ENCODE results near the gene TTLL1. TPM values are rescaled to one million over a fixed set of nuclear protein-coding genes. Genes with fewer than 3 reads are reported as not detected.

TTLL1 gene
- total RNA-seq, 1 experiment from 2014 or later, result 5.5 TPM

DNA sequence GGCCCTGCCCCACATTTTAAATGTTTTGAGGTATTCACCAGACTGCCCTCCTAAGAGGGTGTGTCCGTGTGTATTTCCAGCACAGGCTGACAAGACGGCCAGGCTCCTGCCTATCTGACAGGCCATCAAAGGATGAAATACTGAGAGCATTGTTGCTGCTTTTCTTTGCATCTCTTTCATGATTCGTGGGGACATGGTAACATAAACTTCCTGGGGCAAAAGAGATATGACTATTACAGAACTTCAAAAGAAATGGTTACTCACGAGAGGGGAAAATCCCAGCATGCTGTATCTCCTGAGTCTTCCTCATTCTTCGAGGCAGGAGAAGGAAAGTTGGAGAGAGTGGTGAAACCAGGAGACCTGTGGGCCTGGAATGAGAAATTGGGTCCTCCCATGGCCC is 11.0 kb upstream of the TTLL1 start (continued):
- TF ChIP-seq, protein P1, sequence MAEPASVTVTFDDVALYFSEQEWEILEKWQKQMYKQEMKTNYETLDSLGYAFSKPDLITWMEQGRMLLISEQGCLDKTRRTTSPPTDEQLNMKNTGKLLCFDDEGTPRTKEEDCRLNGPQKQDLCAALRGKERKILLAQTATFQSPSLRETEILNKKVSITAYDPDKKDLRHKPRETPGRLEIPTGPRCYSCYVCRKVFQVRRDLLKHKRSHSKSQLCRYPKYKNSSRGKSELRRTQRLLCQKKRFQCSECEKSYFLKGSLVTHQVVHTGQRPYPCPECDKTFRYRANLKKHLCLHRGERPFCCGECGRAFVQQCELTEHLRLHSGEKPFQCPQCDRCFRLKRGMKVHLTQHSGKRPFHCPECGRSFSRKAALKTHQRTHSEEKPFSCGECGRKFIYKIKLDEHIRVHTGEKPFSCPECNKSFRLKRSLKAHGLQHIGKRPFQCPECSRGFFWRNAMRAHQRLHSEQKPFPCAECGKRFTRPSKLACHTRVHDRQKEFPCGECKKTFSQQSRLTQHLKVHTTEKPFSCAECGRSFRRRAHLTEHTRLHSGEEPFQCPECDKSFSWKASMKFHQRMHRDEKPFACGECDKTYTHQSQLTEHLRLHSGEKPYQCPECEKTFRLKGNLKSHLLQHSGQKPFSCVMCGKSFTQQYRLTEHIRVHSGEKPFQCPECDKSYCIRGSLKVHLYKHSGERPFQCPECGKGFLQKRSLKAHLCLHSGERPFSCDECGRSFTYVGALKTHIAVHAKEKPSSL (CRISPR knock-in tag; conservative IDR thresholded peaks at IDR 0.05), result no peak
- TF ChIP-seq, protein P2, sequence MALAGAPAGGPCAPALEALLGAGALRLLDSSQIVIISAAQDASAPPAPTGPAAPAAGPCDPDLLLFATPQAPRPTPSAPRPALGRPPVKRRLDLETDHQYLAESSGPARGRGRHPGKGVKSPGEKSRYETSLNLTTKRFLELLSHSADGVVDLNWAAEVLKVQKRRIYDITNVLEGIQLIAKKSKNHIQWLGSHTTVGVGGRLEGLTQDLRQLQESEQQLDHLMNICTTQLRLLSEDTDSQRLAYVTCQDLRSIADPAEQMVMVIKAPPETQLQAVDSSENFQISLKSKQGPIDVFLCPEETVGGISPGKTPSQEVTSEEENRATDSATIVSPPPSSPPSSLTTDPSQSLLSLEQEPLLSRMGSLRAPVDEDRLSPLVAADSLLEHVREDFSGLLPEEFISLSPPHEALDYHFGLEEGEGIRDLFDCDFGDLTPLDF (CRISPR knock-in tag; IDR thresholded peaks at IDR 0.05), result no peak
- TF ChIP-seq JAZF1 (CRISPR knock-in tag; IDR thresholded peaks at IDR 0.05), result no peak
- no peak for TF ChIP-seq ZNF219 (CRISPR knock-in tag; IDR thresholded peaks at IDR 0.05; ENCODE audit: borderline replicate concordance)
- TF ChIP-seq, protein P3, sequence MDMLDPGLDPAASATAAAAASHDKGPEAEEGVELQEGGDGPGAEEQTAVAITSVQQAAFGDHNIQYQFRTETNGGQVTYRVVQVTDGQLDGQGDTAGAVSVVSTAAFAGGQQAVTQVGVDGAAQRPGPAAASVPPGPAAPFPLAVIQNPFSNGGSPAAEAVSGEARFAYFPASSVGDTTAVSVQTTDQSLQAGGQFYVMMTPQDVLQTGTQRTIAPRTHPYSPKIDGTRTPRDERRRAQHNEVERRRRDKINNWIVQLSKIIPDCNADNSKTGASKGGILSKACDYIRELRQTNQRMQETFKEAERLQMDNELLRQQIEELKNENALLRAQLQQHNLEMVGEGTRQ (CRISPR knock-in tag; IDR thresholded peaks at IDR 0.05), result no peak
- TF ChIP-seq ZNF396 (CRISPR knock-in tag; IDR thresholded peaks at IDR 0.05; ENCODE audit: borderline replicate concordance), result no peak

DNA sequence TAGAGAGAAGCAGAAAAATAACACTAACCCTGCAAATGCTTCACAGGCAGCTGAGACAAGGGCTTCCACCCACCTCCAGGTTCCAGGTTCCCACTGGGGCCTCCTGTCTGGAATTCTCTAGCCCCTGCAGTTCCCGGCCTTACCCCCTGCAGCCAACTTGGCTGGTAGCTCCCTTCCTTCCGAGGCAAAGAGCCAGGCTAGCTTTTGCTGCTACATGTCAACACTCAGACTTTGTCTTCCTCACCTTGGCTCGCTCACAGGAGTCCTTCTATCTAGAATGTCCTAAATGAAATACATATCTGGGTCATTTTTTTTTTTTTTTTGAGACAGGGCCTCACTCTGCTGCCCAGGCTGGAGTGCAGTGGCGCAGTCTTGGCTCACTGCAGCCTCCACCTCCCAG is 9.9 kb upstream of the TTLL1 start:
- Mint-ChIP-seq H3K4me1 (peaks cover 3% of the 10 kb centered on the region; the same call in 1 of the 2 replicates), H3K27me3 (ENCODE audit: low read depth) (no peaks in the 10 kb centered on the region; the same call in none of the 2 replicates), H3K36me3 (peaks cover 11% of the 10 kb centered on the region), H3K4me3 (no peak overlapping the region), H3K27ac (no peak overlapping the region), H3K9me3 (peaks cover 16% of the 10 kb centered on the region)
- ChIA-PET POLR2A (no interaction called here), CTCF (interaction anchor here (1.2 kb wide), 1 partner anchor 41 kb away, joined by 3 read pairs; no protein-coding TSS in a partner anchor)
- TF ChIP-seq, protein P4, sequence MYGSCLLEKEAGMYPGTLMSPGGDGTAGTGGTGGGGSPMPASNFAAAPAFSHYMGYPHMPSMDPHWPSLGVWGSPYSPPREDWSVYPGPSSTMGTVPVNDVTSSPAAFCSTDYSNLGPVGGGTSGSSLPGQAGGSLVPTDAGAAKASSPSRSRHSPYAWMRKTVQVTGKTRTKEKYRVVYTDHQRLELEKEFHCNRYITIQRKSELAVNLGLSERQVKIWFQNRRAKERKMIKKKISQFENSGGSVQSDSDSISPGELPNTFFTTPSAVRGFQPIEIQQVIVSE (CRISPR knock-in tag; IDR thresholded peaks at IDR 0.05; ENCODE audit: borderline replicate concordance), result no peak
- ATAC-seq (no peak), DNase-seq (ENCODE audit: low spot score) (no peak)

DNA sequence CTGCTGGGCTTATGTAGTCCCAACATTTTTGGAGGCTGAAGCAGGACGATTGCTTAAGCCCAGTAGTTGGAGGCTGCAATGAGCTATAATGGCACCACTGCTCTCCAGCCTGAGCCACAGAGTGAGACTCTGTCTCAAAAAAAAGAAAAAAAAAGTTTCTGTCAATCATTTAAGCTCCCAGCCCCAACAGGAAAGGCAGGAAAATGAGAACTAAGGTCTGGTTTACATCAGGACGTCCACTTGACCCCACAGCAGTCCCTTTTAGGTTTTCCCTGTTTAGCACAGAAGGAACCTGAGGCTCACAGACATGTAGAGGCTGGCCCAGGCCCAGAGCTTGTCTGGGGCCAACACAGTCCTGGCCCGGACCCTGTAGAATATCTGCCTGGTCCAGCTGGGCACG is 9.2 kb upstream of the TTLL1 start:
- no peak for ATAC-seq
- DNase-seq (ENCODE audit: low spot score), result no peak
- Mint-ChIP-seq H3K9me3 (peaks cover 16% of the 10 kb centered on the region), H3K36me3 (peaks cover 11% of the 10 kb centered on the region), H3K27ac (no peak overlapping the region), H3K4me1 (0 out of 2 replicates have a peak, but pooled peaks cover 3% of the 10 kb centered on the region), H3K27me3 (ENCODE audit: low read depth) (no peaks in the 10 kb centered on the region; the same call in none of the 2 replicates), H3K4me3 (no peak overlapping the region)
- CTCF ChIA-PET, result interaction anchor here (0.8 to 0.9 kb wide), 2 partner anchors 38 to 231 kb away, joined by 3 read pairs; no protein-coding TSS in a partner anchor
- POLR2A ChIA-PET, result no interaction called here
- TF ChIP-seq, protein P5, sequence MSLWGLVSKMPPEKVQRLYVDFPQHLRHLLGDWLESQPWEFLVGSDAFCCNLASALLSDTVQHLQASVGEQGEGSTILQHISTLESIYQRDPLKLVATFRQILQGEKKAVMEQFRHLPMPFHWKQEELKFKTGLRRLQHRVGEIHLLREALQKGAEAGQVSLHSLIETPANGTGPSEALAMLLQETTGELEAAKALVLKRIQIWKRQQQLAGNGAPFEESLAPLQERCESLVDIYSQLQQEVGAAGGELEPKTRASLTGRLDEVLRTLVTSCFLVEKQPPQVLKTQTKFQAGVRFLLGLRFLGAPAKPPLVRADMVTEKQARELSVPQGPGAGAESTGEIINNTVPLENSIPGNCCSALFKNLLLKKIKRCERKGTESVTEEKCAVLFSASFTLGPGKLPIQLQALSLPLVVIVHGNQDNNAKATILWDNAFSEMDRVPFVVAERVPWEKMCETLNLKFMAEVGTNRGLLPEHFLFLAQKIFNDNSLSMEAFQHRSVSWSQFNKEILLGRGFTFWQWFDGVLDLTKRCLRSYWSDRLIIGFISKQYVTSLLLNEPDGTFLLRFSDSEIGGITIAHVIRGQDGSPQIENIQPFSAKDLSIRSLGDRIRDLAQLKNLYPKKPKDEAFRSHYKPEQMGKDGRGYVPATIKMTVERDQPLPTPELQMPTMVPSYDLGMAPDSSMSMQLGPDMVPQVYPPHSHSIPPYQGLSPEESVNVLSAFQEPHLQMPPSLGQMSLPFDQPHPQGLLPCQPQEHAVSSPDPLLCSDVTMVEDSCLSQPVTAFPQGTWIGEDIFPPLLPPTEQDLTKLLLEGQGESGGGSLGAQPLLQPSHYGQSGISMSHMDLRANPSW (CRISPR knock-in tag; conservative IDR thresholded peaks at IDR 0.05; ENCODE audit: low read depth), result no peak
- TF ChIP-seq GABPB1 (CRISPR knock-in tag; IDR thresholded peaks at IDR 0.05) (no peak), ELF4 (CRISPR knock-in tag; IDR thresholded peaks at IDR 0.05; ENCODE audit: low read depth) (no peak), FOXJ3 (CRISPR knock-in tag; IDR thresholded peaks at IDR 0.05; ENCODE audit: borderline replicate concordance) (no peak), RELA (CRISPR knock-in tag; IDR thresholded peaks at IDR 0.05; ENCODE audit: borderline replicate concordance) (no peak), MYBL2 (CRISPR knock-in tag; IDR thresholded peaks at IDR 0.05) (no peak)
- TF ChIP-seq, protein P6, sequence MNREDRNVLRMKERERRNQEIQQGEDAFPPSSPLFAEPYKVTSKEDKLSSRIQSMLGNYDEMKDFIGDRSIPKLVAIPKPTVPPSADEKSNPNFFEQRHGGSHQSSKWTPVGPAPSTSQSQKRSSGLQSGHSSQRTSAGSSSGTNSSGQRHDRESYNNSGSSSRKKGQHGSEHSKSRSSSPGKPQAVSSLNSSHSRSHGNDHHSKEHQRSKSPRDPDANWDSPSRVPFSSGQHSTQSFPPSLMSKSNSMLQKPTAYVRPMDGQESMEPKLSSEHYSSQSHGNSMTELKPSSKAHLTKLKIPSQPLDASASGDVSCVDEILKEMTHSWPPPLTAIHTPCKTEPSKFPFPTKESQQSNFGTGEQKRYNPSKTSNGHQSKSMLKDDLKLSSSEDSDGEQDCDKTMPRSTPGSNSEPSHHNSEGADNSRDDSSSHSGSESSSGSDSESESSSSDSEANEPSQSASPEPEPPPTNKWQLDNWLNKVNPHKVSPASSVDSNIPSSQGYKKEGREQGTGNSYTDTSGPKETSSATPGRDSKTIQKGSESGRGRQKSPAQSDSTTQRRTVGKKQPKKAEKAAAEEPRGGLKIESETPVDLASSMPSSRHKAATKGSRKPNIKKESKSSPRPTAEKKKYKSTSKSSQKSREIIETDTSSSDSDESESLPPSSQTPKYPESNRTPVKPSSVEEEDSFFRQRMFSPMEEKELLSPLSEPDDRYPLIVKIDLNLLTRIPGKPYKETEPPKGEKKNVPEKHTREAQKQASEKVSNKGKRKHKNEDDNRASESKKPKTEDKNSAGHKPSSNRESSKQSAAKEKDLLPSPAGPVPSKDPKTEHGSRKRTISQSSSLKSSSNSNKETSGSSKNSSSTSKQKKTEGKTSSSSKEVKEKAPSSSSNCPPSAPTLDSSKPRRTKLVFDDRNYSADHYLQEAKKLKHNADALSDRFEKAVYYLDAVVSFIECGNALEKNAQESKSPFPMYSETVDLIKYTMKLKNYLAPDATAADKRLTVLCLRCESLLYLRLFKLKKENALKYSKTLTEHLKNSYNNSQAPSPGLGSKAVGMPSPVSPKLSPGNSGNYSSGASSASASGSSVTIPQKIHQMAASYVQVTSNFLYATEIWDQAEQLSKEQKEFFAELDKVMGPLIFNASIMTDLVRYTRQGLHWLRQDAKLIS (CRISPR knock-in tag; IDR thresholded peaks at IDR 0.05; ENCODE audit: borderline replicate concordance), result no peak
- TF ChIP-seq, protein P2 (CRISPR knock-in tag; IDR thresholded peaks at IDR 0.05), result no peak
- TF ChIP-seq, protein P7, sequence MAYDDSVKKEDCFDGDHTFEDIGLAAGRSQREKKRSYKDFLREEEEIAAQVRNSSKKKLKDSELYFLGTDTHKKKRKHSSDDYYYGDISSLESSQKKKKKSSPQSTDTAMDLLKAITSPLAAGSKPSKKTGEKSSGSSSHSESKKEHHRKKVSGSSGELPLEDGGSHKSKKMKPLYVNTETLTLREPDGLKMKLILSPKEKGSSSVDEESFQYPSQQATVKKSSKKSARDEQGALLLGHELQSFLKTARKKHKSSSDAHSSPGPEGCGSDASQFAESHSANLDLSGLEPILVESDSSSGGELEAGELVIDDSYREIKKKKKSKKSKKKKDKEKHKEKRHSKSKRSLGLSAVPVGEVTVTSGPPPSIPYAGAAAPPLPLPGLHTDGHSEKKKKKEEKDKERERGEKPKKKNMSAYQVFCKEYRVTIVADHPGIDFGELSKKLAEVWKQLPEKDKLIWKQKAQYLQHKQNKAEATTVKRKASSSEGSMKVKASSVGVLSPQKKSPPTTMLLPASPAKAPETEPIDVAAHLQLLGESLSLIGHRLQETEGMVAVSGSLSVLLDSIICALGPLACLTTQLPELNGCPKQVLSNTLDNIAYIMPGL (CRISPR knock-in tag; IDR thresholded peaks at IDR 0.05), result no peak
- TF ChIP-seq, protein P8, sequence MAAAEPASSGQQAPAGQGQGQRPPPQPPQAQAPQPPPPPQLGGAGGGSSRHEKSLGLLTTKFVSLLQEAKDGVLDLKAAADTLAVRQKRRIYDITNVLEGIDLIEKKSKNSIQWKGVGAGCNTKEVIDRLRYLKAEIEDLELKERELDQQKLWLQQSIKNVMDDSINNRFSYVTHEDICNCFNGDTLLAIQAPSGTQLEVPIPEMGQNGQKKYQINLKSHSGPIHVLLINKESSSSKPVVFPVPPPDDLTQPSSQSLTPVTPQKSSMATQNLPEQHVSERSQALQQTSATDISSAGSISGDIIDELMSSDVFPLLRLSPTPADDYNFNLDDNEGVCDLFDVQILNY (CRISPR knock-in tag; IDR thresholded peaks at IDR 0.05), result no peak
